DMS79 treated with DMSO at 0.1 percent for 48 hours (cell line): ENCODE results near the gene HIGD1C.
"Not testable (repeated sequence)": the region's sequence is repeated elsewhere in the genome, so short reads cannot be mapped to it uniquely, and the experiment has no call there.

Experiments used
- DNase-seq: peaks from one replicate; lab custom pipeline; 2025; lab: John Stamatoyannopoulos, UW

HIGD1C gene

GRCh38 chr12:50952510-50952909, at the start of gene HIGD1C:
TSS of gene HIGD1C (plus strand) at chr12:50952544. CDS start at chr12:50953999, 1,455 bp downstream.
- DNase-seq = no peak

- DNase-seq = not testable (repeated sequence)
These were observed 43.9 kb upstream of the HIGD1C start for GRCh38 chr12:50908479-50908878.

DNA sequence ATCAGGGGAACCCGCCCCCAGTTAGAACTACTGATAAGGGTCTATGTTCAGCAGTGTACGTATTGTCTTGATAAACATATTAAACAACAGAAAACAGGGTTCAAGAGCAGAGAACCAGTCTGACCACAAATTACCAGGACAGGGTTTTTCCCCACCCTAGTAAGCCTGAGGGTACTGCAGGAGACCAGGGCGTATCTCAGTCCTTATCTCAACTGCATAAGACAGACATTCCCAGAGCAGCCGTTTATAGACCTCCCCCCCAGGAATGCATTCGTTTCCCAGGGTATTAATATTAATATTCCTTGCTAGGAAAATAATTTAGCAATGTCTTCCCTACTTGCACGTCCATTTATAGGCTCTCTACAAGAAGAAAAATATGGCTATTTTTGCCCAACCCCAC, 40.0 kb upstream of the HIGD1C start:
- not testable (repeated sequence) for DNase-seq

DNA sequence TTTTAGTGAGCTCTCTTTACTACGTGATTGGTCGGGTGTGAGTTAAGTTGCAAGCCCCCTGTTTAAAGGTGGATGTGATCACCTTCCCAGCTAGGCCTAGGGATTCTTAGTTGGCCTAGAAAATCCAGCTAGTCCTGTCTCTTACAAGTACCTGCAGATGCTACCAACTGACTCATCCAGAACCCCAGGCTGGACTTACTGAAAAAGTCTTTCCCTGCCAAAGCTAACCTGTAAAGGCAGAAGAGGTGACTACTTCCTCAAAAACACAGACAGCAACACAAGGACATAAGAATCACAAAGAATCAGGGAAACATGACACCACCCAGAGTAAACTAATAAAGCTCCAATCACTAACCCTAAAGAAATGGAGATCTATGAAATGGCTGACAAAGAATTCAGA, 39.1 kb upstream of the HIGD1C start:
- DNase-seq = no peak

DNA sequence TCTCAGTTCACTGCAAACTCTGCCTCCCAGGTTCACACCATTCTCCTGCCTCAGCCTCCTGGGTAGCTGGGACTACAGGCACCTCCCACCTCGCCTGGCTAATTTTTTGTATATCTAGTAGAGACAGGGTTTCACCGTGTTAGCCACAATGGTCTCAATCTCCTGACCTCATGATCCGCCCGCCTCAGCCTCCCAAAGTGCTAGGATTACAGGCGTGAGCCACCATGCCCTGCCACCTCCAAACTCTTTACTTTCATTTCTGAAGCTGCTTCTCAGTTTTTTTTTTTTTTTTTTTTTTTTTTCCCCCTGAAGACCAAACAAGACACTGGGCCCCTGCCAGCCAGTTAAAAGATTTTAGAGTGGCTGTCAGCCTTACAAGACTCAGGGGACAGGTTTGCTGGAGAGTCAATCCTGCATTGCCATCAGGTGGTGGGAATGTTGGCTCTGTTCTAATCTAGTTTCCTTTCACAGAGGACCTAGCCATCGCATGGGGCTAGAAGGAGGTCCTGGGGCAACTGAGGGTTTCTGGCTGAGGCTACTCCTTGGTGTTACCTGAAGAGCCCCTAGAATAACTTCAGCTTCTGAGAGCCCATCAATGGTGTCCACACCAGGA, 37.4 kb upstream of the HIGD1C start:
- no peak for DNase-seq

GRCh38 chr12:50916292-50916691, 36.1 kb upstream of the HIGD1C start:
- DNase-seq = no peak

GRCh38 chr12:50918584-50919316, 33.6 kb upstream of the HIGD1C start:
- DNase-seq = no peak

GRCh38 chr12:50922820-50923219, 29.5 kb upstream of the HIGD1C start:
- no peak for DNase-seq

- DNase-seq = no peak
These were observed 28.8 kb upstream of the HIGD1C start for GRCh38 chr12:50923361-50924130.

GRCh38 chr12:50924131-50924438, 28.3 kb upstream of the HIGD1C start:
- no peak for DNase-seq

GRCh38 chr12:50924439-50925341, 27.7 kb upstream of the HIGD1C start:
- peak; percentile 86 for DNase-seq

DNA sequence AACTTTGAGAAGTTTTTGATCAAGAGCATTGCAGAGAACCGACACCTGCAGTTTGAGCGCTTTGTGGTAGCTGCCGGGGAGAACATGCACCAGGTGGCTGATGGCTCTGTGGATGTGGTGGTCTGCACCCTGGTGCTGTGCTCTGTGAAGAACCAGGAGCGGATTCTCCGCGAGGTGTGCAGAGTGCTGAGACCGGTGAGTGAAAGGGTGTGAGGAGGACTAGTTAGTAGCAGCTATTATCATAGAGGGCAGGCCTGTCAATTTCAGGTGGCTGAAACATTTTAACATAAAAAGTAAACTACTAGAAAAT, 27.0 kb upstream of the HIGD1C start:
- DNase-seq = no peak

- no peak for DNase-seq
These were observed 26.4 kb upstream of the HIGD1C start for GRCh38 chr12:50925920-50926319.

GRCh38 chr12:50926415-50926814, 25.9 kb upstream of the HIGD1C start:
- DNase-seq = no peak

DNA sequence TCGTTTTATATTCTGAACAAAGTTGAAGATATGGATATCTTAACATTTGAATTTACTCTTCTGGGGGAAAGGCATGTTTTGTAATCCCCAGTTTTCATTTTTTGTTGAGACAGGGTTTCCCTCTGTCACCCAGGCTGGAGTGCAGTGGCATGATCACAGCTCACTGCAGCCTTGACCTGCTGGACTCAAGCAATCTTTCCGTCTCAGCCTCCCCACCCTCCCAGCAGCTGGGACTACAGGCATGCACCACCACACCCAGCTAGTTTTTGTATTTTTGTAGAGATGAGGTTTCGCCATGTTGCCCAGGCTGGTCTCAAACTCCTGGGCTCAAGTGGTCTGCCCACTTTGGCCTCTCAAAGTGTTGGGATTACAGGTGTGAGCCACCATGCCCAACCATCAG, 25.4 kb upstream of the HIGD1C start:
- not testable (repeated sequence) for DNase-seq

DNA sequence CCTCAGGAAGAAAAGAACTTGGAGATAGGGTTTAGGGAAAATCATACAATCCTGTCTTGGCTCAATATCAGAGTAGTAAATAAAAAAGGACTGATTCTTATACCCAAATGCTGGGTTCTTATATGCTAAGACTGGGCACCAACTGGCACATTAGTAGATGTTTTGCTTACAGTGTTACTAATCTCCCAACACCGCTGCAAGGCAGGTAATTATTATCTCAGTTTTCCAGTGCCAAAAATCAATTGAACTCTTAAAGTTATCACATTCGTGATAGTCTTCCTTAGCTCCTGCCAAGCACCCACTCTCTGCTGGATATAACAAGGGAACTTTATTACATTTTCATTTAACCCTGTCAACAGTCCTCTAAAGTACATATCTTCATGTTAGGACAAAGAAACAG, 25.0 kb upstream of the HIGD1C start:
- DNase-seq = no peak

- no peak for DNase-seq
These were observed 24.5 kb upstream of the HIGD1C start for GRCh38 chr12:50927766-50928224.

- DNase-seq = no peak
These were observed 24.0 kb upstream of the HIGD1C start for GRCh38 chr12:50928392-50928791.

DNA sequence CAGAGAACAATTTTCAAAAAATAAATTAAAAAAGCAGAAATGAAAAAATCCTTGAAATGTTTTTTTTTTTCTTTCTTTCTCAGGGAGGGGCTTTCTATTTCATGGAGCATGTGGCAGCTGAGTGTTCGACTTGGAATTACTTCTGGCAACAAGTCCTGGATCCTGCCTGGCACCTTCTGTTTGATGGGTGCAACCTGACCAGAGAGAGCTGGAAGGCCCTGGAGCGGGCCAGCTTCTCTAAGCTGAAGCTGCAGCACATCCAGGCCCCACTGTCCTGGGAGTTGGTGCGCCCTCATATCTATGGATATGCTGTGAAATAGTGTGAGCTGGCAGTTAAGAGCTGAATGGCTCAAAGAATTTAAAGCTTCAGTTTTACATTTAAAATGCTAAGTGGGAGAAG, 22.5 kb upstream of the HIGD1C start:
- no peak for DNase-seq

DNA sequence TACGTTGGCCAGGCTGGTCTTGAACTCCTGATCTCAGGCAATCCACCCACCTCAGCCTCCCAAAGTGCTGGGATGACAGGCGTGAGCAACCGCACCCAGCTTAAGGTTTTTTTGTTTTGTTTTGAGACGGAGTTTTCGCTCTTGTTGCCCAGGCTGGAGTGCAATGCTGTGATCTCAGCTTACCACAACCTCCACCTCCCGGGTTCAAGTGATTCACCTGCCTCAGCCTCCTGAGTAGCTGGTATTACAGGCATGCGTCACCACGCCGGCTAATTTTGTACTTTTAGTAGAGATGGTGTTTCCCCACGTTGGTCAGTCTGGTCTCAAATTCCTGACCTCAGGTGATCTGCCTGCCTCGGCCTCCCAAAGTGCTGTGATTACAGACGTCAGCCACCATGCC, 21.9 kb upstream of the HIGD1C start:
- DNase-seq = not testable (repeated sequence)

DNA sequence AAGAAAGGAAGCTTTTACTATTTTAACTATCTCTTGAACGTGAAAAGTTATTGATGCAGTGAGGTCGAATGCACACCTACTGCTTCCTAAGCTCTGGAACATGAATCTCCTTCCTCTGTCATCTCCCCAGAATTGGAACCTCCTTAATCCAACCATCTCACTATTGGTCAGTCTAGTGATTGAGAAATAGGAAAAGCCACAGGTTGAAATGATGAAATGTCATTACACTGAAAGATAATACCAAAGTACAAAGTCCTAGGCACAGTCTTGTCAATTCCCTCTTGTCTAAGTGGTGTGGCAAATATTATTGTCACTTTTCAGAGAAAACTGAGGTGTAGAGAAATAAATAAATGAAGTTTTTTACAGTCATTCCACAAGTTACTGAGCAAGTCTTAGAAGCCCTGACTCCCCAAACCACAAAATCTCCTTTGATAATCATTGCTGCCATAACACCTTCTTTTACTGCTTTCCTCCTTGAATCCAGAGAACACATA, 19.5 kb upstream of the HIGD1C start:
- DNase-seq = no peak
